NCI-H2171 treated with DMSO at 0.1 percent for 48 hours (cell line): Measurements from ENCODE around the gene GRPR.
A peak's percentile ranks its signal among the peaks of the same experiment; 100 is the strongest.
"Not testable (repeated sequence)": the region's sequence is repeated elsewhere in the genome, so short reads cannot be mapped to it uniquely, and the experiment has no call there.

Experiments
- DNase-seq: peaks from one replicate; lab custom pipeline; 2025; lab: John Stamatoyannopoulos, UW

GRPR gene

DNA sequence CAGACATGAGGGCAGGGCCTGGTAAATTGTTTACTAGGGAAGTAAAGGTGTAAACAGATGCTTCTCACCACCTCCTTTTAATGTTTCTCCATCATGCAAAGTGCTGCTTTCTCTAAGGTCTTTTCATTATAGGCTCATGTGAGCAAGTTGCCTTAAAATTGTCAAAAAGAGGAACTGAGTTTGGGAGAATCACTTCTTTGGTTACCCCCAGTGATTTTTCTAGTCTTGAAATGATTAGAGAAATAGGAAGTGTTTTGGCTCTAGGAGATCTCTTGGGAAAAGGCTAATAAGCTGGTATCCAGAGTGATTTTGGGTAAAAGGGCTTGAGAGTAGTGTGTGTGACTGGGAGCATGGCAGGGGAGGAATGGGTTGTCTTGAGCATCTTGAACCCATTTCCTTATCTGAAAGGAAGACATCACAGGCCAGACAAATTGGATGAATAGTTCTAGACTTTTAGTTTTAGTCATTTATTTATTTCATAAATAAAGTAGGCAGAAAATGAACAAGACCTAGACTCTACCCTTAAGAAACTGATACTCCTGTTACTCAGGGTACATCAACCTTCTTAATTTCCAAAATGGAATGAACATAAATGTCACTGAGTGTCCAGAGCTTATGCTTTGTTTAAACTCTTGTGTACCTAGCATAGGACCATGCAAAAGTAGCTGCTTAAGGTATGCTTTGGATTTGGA lies 14.2 kb downstream of the GRPR start:
- no peak for DNase-seq

DNA sequence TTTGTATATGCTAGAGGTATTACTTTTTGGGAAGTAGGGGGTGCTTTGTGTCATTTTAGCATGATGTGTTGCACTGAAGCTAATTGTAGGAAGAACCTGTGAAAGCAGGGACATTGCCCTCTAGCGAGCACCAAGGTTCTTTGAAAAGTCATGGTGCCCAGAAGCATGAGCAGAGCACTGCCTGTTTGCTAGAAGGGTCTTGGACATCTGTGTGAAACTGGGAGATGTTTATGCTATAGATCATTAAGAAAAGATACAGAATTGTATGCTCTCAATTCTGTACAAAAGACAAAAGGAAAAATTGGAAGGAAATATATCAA lies 14.7 kb downstream of the GRPR start:
- no peak for DNase-seq

DNA sequence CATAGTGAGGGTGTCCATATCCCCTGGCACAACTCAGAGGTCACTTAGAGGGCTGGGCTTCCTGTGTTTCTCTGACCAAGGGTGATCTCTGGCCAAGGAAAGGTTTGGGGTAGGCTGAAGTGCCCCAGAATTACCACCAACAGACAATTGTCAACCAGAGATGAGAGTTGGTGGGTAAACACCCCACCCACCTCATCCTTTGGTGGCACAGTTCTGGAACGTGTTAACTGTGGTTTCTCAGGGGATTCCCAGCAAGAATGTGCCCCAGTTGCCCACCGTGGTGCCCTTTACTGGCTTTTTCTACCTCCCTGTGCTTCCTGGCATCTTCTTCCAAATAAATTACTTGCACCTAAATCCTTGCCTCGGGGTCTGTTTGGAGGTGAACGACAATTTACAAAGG lies 17.1 kb downstream of the GRPR start:
- DNase-seq, result no peak

DNA sequence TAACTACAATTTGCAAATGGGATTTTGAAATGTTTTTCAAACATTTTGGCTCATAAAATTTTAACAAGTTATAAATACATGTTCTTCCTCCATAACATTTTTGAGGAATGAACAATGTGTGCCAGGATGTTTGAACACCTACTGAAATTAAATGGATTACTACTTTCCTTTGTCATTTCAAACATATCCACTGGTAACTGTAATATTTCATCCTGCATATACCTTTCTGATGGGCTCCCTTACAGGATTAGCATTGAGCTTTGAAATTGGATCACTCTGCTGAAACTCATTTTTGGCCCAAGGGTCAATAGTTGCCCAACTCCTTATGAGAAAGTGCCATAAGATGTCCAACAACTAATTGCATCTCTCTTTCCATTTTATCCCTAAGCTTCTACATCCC lies 17.6 kb downstream of the GRPR start:
- no peak for DNase-seq

DNA sequence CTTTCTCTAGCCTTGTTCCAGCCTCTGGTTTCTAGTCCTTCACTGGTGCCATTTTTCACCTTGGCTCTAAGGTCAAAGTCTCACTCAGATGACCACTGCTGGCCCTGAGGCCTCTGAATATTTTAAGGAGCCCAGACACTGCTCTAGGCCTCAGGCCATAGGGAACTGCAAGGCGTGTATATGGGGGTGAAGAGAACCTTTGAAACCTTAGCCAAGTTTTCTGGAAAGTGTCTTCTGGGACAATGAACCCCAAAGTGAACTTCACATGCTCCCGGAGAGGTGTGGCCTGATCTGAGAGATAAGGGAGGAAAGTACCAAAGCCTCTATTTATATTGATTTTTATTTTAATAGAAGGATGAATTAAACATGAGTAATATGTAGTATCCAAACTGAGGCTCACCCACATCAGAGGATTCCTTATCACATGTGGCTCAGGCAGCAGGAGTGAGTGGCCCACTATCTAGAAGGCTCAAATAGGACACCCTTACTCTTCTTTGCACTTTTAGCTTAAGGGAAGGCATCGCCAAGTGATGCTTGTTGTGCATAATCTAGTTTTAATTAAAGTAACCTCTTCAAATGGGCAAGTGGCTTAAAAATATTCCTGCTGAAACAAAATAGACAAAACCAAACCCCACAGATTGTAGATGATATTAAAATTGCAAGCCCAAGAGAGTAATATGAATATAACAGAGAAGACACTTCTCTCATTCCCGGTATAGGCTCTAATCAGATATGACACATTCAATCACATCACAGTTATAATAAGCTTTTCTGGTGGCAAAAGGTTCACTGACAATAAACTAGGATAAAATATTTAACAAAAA lies 18.3 kb downstream of the GRPR start:
- no peak for DNase-seq

DNA sequence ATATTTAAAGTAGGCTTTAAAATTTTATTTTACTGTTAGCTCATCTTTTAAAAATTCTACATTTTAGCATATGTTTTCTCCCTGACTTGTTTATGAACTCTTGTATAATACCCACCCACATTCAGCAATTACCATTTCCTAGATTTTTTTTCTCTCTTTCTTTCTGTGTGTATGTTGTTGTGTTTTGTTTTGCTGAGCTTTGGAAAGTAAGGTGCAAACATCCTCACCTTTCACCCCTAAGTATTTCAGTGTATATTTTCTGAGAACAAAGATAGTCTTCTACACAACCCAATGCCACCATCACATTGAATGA lies 18.8 kb downstream of the GRPR start:
- DNase-seq, result no peak

DNA sequence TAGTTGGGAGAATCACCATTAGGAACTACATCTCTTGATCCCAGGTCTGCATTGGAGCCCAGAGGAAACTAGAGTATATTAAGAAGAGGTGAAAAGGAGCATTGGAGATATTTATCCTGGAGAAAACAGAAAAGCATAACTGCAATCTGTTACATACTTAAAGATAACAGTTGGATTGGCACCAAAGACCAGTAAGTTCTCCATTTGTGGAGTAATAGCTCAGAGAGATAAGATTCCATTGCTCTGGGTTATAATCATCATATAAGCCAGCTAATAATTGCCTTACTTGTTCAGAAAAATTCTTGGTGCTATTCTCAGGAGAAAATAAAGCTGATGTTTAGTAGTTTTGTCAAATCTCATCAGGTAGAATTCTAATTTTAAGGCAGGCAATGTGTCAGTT lies 20.6 kb downstream of the GRPR start:
- DNase-seq, result no peak

DNA sequence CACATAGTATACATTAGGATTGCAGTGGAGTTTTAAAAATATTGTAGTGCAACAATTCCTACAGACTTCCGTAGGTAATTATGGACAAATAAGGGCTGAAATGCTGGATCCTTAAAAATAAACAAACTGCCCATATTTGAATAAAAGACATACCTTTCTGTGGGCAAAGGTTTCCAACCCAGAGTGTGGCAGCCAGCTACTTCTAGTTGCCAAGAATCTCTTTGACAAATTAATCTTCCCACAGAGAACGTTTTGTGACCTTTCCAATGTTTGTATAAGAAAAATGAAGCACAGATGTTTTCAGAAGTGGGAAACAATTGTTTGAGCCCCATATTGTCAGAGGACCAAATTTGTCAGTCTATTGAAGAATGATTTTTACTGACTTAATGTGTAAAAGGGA lies 21.1 kb downstream of the GRPR start:
- no peak for DNase-seq

DNA sequence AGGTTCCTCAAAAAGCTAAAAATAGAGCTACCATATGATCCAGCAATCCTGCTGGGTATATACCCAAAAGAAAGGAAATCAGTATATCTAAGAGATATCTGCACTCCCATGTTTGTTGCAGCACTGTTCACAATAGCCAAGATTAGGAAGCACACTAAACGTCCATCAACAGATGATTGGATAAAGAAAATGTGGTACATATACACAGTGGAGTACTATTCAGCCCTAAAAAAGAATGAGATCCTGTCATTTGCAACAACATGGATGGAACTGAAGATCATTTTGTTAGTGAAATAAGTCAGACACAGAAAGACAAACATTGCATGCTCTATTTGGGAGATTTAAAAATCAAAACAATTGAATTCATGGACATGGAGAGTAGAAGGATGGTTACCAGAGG lies 21.7 kb downstream of the GRPR start:
- not testable (repeated sequence) for DNase-seq

DNA sequence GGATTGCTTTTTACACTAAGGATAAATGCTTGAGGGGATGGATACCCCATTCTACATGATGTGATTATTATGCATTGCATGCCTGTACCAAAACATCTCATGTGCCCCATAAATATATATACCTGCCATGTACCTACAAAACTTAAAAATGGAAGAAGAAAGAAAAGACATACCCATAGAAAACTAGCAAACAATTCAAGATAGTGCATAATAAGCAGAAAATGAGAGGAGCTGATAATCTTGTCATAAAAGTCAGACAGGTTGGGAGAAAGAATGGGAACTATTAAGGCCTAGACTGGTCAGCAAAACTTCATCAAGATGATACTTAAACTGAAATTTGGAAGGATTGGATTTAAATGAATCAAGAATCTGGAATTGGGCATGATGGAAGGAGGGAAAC lies 22.3 kb downstream of the GRPR start:
- no peak for DNase-seq

DNA sequence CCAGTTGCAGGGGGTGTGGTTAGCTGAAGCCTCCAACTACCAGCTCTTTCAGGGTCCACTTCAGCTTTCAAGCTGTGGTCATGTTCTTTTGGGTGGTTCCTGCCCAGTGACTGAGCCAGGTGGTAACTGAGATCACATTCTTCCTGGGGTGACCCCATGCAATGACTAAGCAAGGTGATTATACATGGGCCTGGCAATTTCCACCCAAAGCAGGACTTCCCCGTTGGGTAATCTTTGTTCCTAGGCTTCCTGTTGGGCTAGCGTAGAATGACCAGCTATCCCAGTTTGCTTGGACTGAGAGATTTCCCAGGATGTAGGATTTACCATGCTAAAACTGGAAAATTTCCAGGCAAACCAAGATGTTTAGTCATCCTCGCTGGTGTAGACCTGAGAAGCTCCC lies 25.5 kb downstream of the GRPR start:
- DNase-seq, result no peak

DNA sequence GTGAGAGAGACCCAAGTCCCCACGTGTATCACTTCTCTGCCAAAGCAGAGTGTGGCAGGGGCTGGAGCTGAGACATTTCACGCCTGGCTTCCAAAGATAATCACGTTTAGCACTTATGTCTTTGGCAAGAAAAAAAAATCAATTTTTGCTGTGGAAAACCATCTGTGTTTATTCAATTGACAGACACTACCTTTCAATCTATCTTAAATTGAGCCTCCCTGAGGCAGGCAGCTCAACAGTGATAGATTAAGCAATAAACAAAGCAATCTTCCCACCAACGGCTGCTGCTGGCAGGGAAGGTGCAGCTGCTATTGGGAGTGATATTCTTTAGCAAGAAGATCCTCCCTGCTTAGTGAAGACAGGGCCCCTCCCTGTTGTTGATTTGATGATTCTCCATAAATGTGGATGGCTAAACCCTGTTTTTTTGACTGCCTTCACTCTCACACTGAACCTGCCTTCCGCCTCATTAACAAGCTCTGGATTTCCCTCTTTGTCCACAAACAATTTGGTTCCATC lies 32.3 kb downstream of the GRPR start:
- peak; percentile 19 for DNase-seq

DNA sequence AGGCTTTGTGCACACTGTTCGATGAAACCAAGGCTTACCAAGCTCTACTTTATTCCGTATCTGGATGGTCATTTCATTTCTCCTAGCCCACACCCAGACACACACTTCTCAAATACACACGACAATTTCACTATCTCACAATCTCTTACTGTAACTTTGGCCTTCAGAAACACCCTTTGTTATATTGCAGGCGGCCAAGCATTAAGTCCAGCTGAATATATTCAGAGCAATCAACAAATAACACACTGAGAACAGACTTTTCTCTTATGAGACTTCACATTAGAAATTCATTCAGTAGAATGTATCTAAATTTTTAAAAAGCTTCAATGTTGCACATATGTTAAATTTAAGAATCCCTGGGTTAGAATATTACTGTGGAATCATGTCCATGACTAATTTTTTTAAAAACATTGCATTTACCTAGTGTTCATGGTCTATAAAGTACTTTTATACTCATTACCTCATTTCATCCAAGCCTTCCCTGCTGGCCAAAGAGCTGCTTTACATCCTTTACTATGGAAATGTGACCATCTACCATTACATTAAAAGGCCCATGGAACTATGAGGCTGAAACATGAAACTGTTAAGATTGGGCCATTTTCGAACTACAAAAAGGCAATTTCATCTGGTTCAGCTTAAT lies 33.4 kb downstream of the GRPR start:
- DNase-seq, result no peak

DNA sequence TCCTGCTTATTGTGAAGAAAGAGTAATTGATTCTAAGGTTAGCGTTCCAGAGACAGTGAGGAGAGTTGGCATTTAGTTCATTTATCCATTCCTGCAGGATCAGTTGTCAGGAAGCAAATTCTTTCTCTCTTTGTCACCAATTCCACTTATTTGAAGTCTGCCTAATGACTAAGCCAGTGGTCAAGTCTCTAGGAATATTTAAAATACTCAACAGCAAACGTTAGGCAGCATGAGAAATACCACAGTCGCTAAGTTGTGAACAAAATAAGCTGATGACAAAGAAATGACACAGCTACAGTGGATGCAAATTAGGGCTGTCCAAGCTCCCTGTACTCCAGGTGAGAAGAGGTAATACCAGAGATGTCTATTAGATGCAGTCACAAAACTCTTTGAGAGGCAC lies 37.4 kb downstream of the GRPR start:
- DNase-seq, result no peak

DNA sequence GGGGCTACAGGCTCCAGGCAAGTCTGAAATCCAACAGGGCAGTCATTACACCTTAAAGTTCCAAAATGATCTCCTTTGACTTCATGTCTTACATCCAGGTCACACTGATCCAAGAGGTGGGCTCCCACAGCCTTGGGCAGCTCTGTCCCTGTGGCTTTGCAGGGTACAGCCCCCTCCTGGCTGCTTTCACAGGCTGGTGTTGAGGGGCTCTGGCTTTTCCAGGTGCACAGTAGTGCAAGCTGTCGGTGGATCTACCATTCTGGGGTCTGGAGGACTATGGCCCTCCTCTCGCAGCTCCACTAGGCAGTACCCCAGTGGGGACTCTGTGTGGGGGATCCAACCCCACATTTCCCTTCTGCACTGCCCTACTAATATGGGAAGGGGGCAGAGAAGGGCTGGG lies 37.8 kb downstream of the GRPR start:
- DNase-seq, result not testable (repeated sequence)

DNA sequence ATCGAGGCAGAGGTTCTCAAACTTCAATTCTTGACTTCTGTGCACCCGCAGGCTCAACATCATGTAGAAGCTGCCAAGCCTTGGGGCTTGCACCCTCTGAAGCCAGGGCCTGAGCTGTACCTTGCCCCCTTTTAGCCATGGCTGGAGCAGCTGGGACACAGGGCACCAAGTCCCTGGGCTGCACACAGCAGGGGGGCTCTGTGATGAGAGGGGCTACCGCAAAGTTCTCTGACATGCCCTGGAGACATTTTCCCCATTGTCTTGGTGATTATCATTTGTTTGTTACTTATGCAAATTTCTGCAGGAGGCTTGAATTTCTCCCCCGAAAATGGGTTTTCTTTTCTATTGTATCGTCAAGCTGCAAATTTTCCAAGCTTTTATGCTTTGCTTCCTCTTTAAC lies 39.0 kb downstream of the GRPR start:
- DNase-seq, result no peak

DNA sequence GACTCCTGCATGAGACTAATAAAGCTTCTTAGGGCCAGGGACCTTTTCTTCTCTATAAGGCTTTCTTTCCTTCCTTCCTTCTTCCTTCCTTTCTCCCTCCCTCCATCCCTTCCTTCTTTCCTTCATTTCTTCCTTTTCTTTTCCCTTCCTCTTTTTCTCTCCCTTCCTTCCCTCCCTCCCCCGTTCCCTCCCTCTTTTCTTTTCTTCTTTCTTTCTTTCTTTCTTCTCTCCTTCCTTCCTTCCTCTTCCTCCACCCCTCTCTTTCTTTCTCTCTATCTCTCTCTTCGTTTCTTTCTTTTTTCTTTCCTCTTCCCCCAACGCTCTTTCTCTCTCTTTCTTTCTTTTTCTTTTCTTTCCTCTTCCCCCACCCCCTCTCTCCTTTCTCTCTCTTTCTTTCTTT lies 41.4 kb downstream of the GRPR start:
- DNase-seq, result no peak

DNA sequence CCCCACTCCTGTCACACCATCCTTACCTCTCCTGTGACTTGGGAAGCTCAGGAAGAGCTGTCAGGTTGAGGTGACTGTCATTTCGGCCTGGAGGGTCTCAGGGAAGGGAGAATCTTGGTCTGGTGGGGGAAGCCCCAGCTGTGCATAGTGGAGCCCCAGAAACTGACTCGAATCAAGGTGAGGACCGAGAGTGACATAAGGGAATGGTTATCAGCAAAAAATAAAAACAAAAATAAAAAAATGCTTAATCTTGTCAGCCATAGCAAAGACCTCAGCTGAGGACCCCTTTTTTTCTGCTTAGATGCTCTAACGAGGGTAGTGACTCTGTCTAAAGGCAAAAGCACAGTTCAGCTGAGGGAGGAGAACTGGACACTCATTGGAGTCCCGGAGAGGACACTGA lies 43.8 kb downstream of the GRPR start, which contains the start of gene MAGEB17:
TSS of gene MAGEB17 (plus strand) at position 301 of the 400 bp plus-strand sequence. CDS start 2,902 bp downstream, outside the sequence.
- no peak for DNase-seq

DNA sequence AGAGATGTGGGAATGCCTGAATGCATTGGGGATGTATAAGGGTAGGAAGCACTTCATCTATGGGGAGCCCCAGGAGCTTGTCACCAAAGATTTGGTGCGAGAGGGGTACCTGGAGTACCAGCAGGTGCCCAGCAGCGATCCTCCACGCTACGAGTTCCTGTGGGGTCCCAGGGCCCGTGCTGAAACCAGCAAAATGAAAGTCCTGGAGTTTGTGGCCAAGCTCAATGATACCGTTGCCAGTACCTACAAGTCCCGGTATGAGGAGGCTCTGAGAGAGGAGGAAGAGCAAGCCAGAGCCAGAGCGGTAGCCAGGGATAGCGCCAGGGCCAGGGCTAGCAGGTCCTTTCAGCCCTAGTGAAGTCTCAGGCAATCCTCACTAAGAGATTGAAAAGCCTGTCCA lies 47.7 kb downstream of the GRPR start:
- DNase-seq, result no peak

DNA sequence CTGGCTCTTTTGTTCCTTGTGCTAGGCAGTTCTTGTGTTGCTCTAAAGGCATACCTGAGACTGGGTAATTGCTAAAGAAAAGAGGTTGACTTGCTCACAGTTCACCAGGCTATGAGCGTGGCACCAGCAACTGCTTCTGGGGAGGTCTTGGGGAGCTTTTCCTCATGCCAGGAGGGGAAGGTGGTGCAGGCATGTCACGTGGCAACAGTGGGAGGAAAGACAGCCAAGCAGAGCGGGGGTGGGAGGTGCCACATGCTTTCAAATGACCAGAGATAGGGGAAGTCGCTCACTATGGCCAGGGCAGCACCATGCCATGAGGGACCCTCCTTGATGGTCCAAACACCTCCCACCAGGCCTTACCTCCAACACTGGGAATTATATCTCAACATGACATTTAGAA lies 48.6 kb downstream of the GRPR start:
- no peak for DNase-seq

DNA sequence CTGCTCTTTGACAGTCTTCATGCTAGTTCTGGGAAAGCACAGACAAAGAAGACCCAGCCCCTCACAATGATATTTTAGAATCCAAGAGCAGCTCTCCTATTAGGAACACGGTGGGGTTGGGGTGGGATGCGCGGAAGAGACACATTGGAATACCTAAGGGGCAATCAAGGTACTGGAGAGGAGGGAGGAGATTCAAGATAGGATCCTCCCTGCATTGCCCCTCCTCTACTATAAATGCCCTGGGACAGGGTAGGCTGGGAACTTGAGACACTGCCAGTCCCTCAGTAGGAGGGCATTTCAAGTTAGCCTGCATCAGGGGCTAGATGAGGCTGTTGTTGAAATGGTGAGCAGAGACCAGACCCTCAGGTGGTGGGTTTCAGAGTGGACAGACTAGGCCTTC lies 49.0 kb downstream of the GRPR start:
- DNase-seq, result no peak

DNA sequence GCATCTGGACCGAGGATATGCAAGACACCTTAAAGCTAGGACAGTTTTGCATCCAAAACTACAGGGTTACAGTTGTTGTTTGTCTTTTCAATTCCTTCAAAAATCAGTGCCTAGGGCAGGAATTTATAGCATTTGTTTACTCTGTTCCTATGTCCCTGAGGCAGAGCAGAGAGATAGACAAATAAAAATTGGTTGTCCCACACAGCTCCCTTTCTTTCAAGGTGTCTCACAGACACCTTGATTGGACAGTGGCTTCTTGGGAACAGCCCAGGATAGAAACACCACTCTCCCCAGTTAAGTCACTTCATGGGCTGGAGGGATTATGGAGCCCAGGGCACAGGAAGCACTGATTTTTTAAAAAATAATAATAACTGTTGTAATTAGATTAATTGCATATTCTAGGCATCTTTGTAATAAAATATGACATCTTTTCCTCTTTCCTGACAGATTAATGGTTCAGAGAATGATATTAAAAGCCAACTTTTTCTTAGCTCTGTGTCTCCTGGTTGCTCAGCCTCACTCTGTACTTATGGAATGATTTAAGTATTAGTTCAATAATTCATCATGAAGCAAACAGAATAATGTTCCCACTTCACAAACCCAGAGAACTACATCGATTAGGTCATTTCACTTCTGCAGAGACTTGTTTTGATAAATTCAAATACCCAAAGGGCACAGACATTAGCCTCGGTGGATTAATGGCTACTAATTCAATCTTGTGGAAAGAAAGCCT lies 52.1 kb downstream of the GRPR start:
- DNase-seq, result no peak

DNA sequence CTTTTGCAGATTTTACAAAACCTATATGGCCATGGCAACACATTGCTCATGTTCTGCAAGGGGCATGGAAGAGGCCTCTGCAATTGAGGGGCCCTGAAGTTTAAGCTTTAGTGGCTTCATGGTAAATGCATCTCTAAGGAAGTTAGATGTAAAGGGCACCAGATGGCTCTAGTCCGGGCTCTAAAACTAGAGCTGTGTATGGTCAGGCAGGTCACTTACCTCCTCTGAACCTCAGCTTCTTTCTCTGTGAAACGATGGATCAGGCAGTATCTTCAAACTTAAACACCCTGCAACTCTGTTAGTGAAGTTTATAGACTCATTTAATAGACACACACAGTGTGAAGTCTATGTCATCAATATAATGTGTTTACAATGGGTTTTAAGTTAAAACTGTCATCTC lies 53.9 kb downstream of the GRPR start:
- DNase-seq, result no peak
